CD8-positive, alpha-beta memory T cell (primary cell): ENCODE data around the gene CACNB4. TPM values are rescaled to one million over a fixed set of nuclear protein-coding genes. Genes with fewer than 3 reads are reported as not detected.

Experiments
- CTCF ChIA-PET: fragments of 350-600 bp; sonication (Branson Sonifier 250); formaldehyde crosslinking; loops from one replicate; lab custom pipeline; 2021; ENCODE audit warnings: antibody characterized with exemption; lab: Charles Lee
- POLR2A ChIA-PET: fragments of 350-600 bp; sonication (Branson Sonifier 250); formaldehyde crosslinking; loops from one replicate; lab custom pipeline; 2021; ENCODE audit warnings: antibody characterized with exemption; lab: Charles Lee
- DNase-seq, 5 donors: peaks; one replicate each; pipeline versions ENCODE4 v3.0.0 to v3.0.0-alpha.2; 2020 to 2022; ENCODE audit warnings: mixed read lengths in 1 of 5
- H3K27ac ChIP-seq: one replicate; pipeline ENCODE4 v1.7.0; 2013; ENCODE audit warnings: low read depth, mild to moderate bottlenecking, low read length, moderate library complexity
- H3K27me3 ChIP-seq: 2 replicates; pipeline ENCODE4 v1.7.0; 2013; ENCODE audit warnings: low read length, mild to moderate bottlenecking; ENCODE audit not compliant: insufficient read depth, poor library complexity, severe bottlenecking
- H3K36me3 ChIP-seq: 2 replicates; pipeline ENCODE4 v1.7.0; 2013; ENCODE audit warnings: mild to moderate bottlenecking, low read length, moderate library complexity; ENCODE audit not compliant: insufficient read depth
- H3K4me1 ChIP-seq: 2 replicates; pipeline ENCODE4 v1.7.0; 2013; ENCODE audit warnings: mild to moderate bottlenecking, low read length, moderate library complexity; ENCODE audit not compliant: insufficient read depth
- H3K4me3 ChIP-seq: 2 replicates; pipeline ENCODE4 v1.7.0; 2013; ENCODE audit warnings: mild to moderate bottlenecking, low read length
- H3K9me3 ChIP-seq: 2 replicates; pipeline ENCODE4 v1.7.0; 2013; ENCODE audit warnings: mild to moderate bottlenecking, low read length
- H3K27ac Mint-ChIP-seq, 8 donors: one replicate each; pipeline ENCODE4 v1.8.0; 2020 to 2021; ENCODE audit warnings: mixed read lengths in 8 of 8, mild to moderate bottlenecking in 6 of 8, inconsistent platforms in 3 of 8, moderate library complexity in 3 of 8
- H3K27me3 Mint-ChIP-seq, 2 donors: one replicate each; pipeline ENCODE4 v1.8.0; 2020 to 2021; ENCODE audit warnings: mixed read lengths in 2 of 2, mild to moderate bottlenecking in 1 of 2, moderate library complexity in 1 of 2
- H3K36me3 Mint-ChIP-seq, 3 donors: one replicate each; pipeline ENCODE4 v1.8.0; 2020 to 2021; ENCODE audit warnings: mixed read lengths in 3 of 3, inconsistent platforms in 1 of 3, mild to moderate bottlenecking in 1 of 3
- H3K4me1 Mint-ChIP-seq, 3 donors: one replicate each; pipeline ENCODE4 v1.8.0; 2020 to 2021; ENCODE audit warnings: mixed read lengths in 3 of 3, inconsistent platforms in 1 of 3, mild to moderate bottlenecking in 1 of 3
- H3K4me3 Mint-ChIP-seq, 7 donors: one replicate each; pipeline ENCODE4 v1.8.0; 2020 to 2021; ENCODE audit warnings: mixed read lengths in 7 of 7, mild to moderate bottlenecking in 6 of 7, moderate library complexity in 4 of 7, inconsistent platforms in 2 of 7
- H3K9me3 Mint-ChIP-seq, 5 donors: one replicate each; pipeline ENCODE4 v1.8.0; 2020 to 2022; ENCODE audit warnings: mixed read lengths in 5 of 5, mild to moderate bottlenecking in 3 of 5, moderate library complexity in 2 of 5, inconsistent platforms in 1 of 5
- polyA plus RNA-seq: library from polyadenylated mRNA; unstranded; fragments of 300-500 nt; fragmentation: Illumina TruSeq; gene quantifications from one replicate; pipeline ENCODE4 v1.2.3, GENCODE V29; 2021
- total RNA-seq, 2 experiments: library from RNA; stranded (reverse); gene quantifications; one replicate each; pipeline ENCODE4 v1.2.3, GENCODE V29; 2021

CACNB4 gene
- total and polyA plus RNA-seq, 3 experiments from 2014 or later = 0.18 to 0.20 TPM; not detected in 1

DNA sequence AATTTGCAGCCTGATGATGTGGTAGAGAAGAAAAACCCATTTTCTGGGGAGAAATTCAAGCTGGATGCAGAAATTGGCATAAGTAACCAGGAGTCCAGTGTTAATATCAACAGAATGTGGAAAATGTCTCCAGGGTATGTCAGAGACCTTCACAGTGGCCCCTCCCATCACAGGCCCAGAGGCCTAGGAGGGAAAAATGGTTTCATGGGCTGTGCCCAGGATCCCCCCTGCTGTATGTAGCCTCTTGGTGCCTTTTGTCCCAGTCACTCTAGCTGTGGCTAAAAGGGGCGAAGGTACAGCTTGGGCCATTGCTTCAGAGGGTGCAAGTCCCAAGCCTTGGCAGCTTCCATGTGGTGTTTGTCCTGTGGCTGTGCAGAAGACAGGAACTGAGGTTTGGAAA is 40.2 kb downstream of the CACNB4 start:
- Mint-ChIP-seq H3K4me1 (no peaks in the 10 kb centered on the region), H3K9me3 (peaks cover 0 to 5% (median 0%) of the 10 kb centered on the region in 5 donors), H3K4me3 (no peak overlapping the region), H3K27me3 (peaks cover 14 to 32% of the 10 kb centered on the region in 2 donors), H3K27ac (no peak overlapping the region), H3K36me3 (no peaks in the 10 kb centered on the region)
- ChIA-PET CTCF (no interaction called here), POLR2A (no interaction called here)
- H3K27me3 ChIP-seq = no peaks in the 10 kb centered on the region
- H3K9me3 ChIP-seq = no peaks in the 10 kb centered on the region
- H3K27ac ChIP-seq = no peak overlapping the region
- H3K36me3 ChIP-seq = no peaks in the 10 kb centered on the region
- H3K4me1 ChIP-seq = no peaks in the 10 kb centered on the region
- DNase-seq = no peak
- H3K4me3 ChIP-seq = no peak overlapping the region

- DNase-seq = no peak
- peaks cover 0 to 5% (median 0%) of the 10 kb centered on the region in 5 donors for H3K9me3 Mint-ChIP-seq
- no peaks in the 10 kb centered on the region for H3K4me1 Mint-ChIP-seq
- H3K27me3 ChIP-seq = no peaks in the 10 kb centered on the region
- H3K27ac ChIP-seq = no peak overlapping the region
- POLR2A ChIA-PET = no interaction called here
- no peak overlapping the region for H3K4me3 ChIP-seq
- H3K36me3 Mint-ChIP-seq = no peaks in the 10 kb centered on the region
- no peak overlapping the region for H3K4me3 Mint-ChIP-seq
- H3K4me1 ChIP-seq = no peaks in the 10 kb centered on the region
- no peaks in the 10 kb centered on the region for H3K9me3 ChIP-seq
- CTCF ChIA-PET = no interaction called here
- H3K27ac Mint-ChIP-seq = no peak overlapping the region
- peaks cover 6 to 13% of the 10 kb centered on the region in 2 donors for H3K27me3 Mint-ChIP-seq
- H3K36me3 ChIP-seq = no peaks in the 10 kb centered on the region
These were observed 42.4 kb downstream of the CACNB4 start for GRCh38 chr2:152056418-152056817.

DNA sequence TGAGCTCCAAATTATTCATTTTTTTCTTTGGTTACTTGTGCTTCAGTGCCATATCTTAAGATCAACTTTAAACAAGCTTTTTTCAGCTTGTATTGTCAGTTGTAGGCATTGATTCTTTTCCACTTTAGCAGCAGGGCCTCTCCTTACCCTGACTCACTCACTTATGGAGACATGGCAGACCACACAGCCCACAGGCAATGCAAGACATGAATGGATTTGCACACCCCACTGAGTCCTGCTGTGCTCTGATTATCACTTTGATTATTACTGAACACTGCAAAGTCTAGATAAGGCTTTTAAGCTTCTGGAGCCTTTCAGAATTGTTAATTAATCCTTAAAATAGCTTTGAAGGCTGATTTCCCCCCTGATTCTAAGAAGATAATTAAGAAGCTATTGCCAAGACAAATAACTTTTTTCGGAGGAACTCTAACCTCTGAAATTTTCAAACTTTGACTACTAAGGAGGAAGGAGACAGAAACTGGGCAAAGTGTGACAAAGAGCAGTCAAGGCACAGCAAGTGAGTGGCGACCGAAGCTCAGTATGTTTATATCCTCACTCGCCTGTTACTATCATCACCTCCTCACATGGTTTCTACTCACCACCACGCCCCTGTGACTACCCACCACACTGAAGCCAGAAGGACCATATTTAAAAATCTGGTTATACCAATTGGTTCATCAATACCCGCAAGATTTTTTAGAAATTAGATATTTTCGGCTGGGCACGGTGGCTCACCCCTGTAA is 43.3 kb downstream of the CACNB4 start:
- H3K4me3 ChIP-seq = no peak overlapping the region
- H3K4me1 ChIP-seq = no peaks in the 10 kb centered on the region
- no peaks in the 10 kb centered on the region for H3K36me3 Mint-ChIP-seq
- no peaks in the 10 kb centered on the region for H3K4me1 Mint-ChIP-seq
- no peak overlapping the region for H3K27ac Mint-ChIP-seq
- no peaks in the 10 kb centered on the region for H3K27me3 ChIP-seq
- no peak for DNase-seq
- POLR2A ChIA-PET = no interaction called here
- H3K36me3 ChIP-seq = no peaks in the 10 kb centered on the region
- H3K27me3 Mint-ChIP-seq = peaks cover 6 to 12% of the 10 kb centered on the region in 2 donors
- CTCF ChIA-PET = no interaction called here
- H3K4me3 Mint-ChIP-seq = no peak overlapping the region
- peaks cover 0 to 5% (median 0%) of the 10 kb centered on the region in 5 donors for H3K9me3 Mint-ChIP-seq
- no peaks in the 10 kb centered on the region for H3K9me3 ChIP-seq
- no peak overlapping the region for H3K27ac ChIP-seq

DNA sequence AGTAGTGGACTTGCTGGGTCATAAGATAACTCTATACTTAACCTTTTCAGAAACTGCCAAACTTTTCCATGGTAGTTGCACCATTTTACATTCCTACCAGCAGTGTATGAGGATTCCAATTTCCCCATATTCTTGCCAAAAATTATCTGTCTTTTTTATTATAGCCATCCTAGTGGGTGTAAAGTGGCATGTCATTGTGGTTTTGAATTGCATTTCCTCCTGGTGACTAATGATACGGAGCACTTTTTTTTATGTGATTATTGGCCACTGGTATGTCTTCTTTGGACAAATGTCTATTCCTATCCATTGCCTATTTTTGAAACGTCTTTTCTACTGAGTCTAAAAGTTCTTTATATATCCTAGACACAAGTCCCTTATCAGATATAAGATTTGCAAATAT is 44.3 kb downstream of the CACNB4 start:
- Mint-ChIP-seq H3K27ac (no peak overlapping the region), H3K4me1 (no peaks in the 10 kb centered on the region)
- no peaks in the 10 kb centered on the region for H3K4me1 ChIP-seq

DNA sequence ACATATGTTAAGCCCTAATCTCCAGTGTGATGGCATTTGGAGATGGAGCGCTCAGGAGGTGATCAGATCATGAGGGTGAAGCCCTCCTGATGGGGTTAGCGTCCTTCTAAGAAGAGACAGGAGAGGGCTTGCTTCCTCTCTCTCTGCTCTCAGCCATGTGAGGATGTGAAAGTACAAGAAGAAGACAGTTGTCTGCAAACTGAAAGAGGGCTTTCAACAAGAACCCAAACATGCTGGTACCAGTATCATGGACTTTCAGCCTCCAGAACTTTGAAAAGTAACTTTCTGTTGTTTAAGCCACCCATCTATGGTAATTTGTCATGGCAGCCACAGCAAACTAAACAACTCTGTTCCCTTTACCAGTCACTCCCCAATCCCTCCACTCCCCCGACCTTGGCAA is 47.4 kb downstream of the CACNB4 start:
- no peak for DNase-seq
- Histone ChIP-seq H3K4me1 (no peaks in the 10 kb centered on the region), H3K27me3 (no peaks in the 10 kb centered on the region), H3K4me3 (no peak overlapping the region), H3K9me3 (no peaks in the 10 kb centered on the region), H3K36me3 (no peaks in the 10 kb centered on the region), H3K27ac (no peak overlapping the region)
- Mint-ChIP-seq H3K27me3 (peaks cover 3 to 6% of the 10 kb centered on the region in 2 donors), H3K27ac (no peak overlapping the region), H3K36me3 (no peaks in the 10 kb centered on the region), H3K4me3 (no peak overlapping the region), H3K9me3 (peaks cover 0 to 5% (median 0%) of the 10 kb centered on the region in 5 donors), H3K4me1 (no peaks in the 10 kb centered on the region)
- CTCF ChIA-PET = no interaction called here
- POLR2A ChIA-PET = no interaction called here

More for the DNA sequence above, 44.3 kb downstream of the CACNB4 start:
- Histone ChIP-seq H3K27me3 (no peaks in the 10 kb centered on the region), H3K36me3 (no peaks in the 10 kb centered on the region), H3K9me3 (no peaks in the 10 kb centered on the region), H3K4me3 (no peak overlapping the region), H3K27ac (no peak overlapping the region)
- H3K4me3 Mint-ChIP-seq = no peak overlapping the region
- ChIA-PET POLR2A (no interaction called here), CTCF (no interaction called here)
- H3K36me3 Mint-ChIP-seq = no peaks in the 10 kb centered on the region
- DNase-seq = no peak
- peaks cover 5 to 13% of the 10 kb centered on the region in 2 donors for H3K27me3 Mint-ChIP-seq
- H3K9me3 Mint-ChIP-seq = peaks cover 0 to 5% (median 0%) of the 10 kb centered on the region in 5 donors

- Mint-ChIP-seq H3K27me3 (peaks cover 3 to 4% of the 10 kb centered on the region in 2 donors), H3K27ac (no peak overlapping the region), H3K36me3 (no peaks in the 10 kb centered on the region), H3K4me3 (no peak overlapping the region), H3K4me1 (no peaks in the 10 kb centered on the region), H3K9me3 (peaks cover 0 to 5% (median 0%) of the 10 kb centered on the region in 5 donors)
- DNase-seq = no peak
- H3K4me3 ChIP-seq = no peak overlapping the region
- POLR2A ChIA-PET = no interaction called here
- no peaks in the 10 kb centered on the region for H3K27me3 ChIP-seq
- no peak overlapping the region for H3K27ac ChIP-seq
- H3K4me1 ChIP-seq = no peaks in the 10 kb centered on the region
- no peaks in the 10 kb centered on the region for H3K9me3 ChIP-seq
- H3K36me3 ChIP-seq = no peaks in the 10 kb centered on the region
- CTCF ChIA-PET = interaction anchor here (1.3 kb wide), 1 partner anchor 25 kb away, joined by 3 read pairs; no protein-coding TSS in a partner anchor
These were observed 47.9 kb downstream of the CACNB4 start for GRCh38 chr2:152050915-152051314.

GRCh38 chr2:152050341-152050740 is 48.5 kb downstream of the CACNB4 start:
- DNase-seq = no peak
- Histone ChIP-seq H3K27ac (no peak overlapping the region), H3K4me3 (no peak overlapping the region), H3K9me3 (no peaks in the 10 kb centered on the region), H3K27me3 (no peaks in the 10 kb centered on the region), H3K36me3 (no peaks in the 10 kb centered on the region), H3K4me1 (no peaks in the 10 kb centered on the region)
- H3K4me1 Mint-ChIP-seq = no peaks in the 10 kb centered on the region
- no peak overlapping the region for H3K4me3 Mint-ChIP-seq
- ChIA-PET CTCF (interaction anchor here (1.3 kb wide), 1 partner anchor 24 kb away, joined by 3 read pairs; no protein-coding TSS in a partner anchor), POLR2A (no interaction called here)
- no peak overlapping the region for H3K27ac Mint-ChIP-seq
- H3K36me3 Mint-ChIP-seq = no peaks in the 10 kb centered on the region
- H3K27me3 Mint-ChIP-seq = peaks cover 3 to 4% of the 10 kb centered on the region in 2 donors
- H3K9me3 Mint-ChIP-seq = peaks cover 0 to 5% (median 0%) of the 10 kb centered on the region in 5 donors

GRCh38 chr2:152049541-152049940 is 49.3 kb downstream of the CACNB4 start:
- H3K4me1 ChIP-seq = no peaks in the 10 kb centered on the region
- no peaks in the 10 kb centered on the region for H3K36me3 ChIP-seq
- H3K9me3 Mint-ChIP-seq = peaks cover 0 to 2% (median 0%) of the 10 kb centered on the region in 5 donors
- H3K27me3 ChIP-seq = no peaks in the 10 kb centered on the region
- H3K36me3 Mint-ChIP-seq = no peaks in the 10 kb centered on the region
- POLR2A ChIA-PET = no interaction called here
- H3K27ac Mint-ChIP-seq = no peak overlapping the region
- no peak overlapping the region for H3K4me3 ChIP-seq
- peaks cover 3 to 4% of the 10 kb centered on the region in 2 donors for H3K27me3 Mint-ChIP-seq
- no peaks in the 10 kb centered on the region for H3K4me1 Mint-ChIP-seq
- DNase-seq = no peak
- CTCF ChIA-PET = interaction anchor here (1.3 kb wide), 1 partner anchor 24 kb away, joined by 3 read pairs; no protein-coding TSS in a partner anchor
- H3K27ac ChIP-seq = no peak overlapping the region
- no peak overlapping the region for H3K4me3 Mint-ChIP-seq
- H3K9me3 ChIP-seq = no peaks in the 10 kb centered on the region
